HG03432 (cell line): ENCODE measurements around the gene HTATIP2.
"Not testable (repeated sequence)": the region's sequence is repeated elsewhere in the genome, so short reads cannot be mapped to it uniquely, and the experiment has no call there.

Experiments used
- ATAC-seq: cut with Tn5 transposase; IDR thresholded peaks from one replicate; pipeline ENCODE4 v1.9.1; 2021; ENCODE audit warnings: mild to moderate bottlenecking, moderate library complexity; ENCODE audit not compliant: unreplicated experiment

Gene HTATIP2

GRCh38 chr11:20369826-20370225, 6.3 kb downstream of the HTATIP2 start:
- no peak for ATAC-seq

- ATAC-seq = no peak
These were observed 8.6 kb downstream of the HTATIP2 start for GRCh38 chr11:20372081-20372626.

GRCh38 chr11:20373147-20373546, 9.6 kb downstream of the HTATIP2 start:
- ATAC-seq = no peak

- ATAC-seq = no peak
These were observed 10.2 kb downstream of the HTATIP2 start for GRCh38 chr11:20373568-20374209.

GRCh38 chr11:20374741-20375300, 11.3 kb downstream of the HTATIP2 start:
- ATAC-seq = no peak

GRCh38 chr11:20376162-20376730, 12.7 kb downstream of the HTATIP2 start:
- no peak for ATAC-seq

GRCh38 chr11:20385996-20386395, 22.5 kb downstream of the HTATIP2 start:
- ATAC-seq = not testable (repeated sequence)

GRCh38 chr11:20387261-20388095, 24.0 kb downstream of the HTATIP2 start, which contains the start of gene PRMT3:
Gene PRMT3 (plus strand): TSS chr11:20387716. CDS start chr11:20387747, 31 bp downstream.
- ATAC-seq = peak; percentile 89

GRCh38 chr11:20388096-20389055, 24.9 kb downstream of the HTATIP2 start:
- ATAC-seq = peak; percentile 16

- peak; percentile 92 for ATAC-seq
These were observed 33.8 kb downstream of the HTATIP2 start for GRCh38 chr11:20397281-20397680.

- ATAC-seq = no peak
These were observed 36.0 kb downstream of the HTATIP2 start for GRCh38 chr11:20399498-20399897.

- ATAC-seq = no peak
These were observed 39.5 kb downstream of the HTATIP2 start for GRCh38 chr11:20403059-20403458.

GRCh38 chr11:20406484-20406883, 43.0 kb downstream of the HTATIP2 start:
- ATAC-seq = no peak

GRCh38 chr11:20407344-20407743, 43.8 kb downstream of the HTATIP2 start:
- ATAC-seq = no peak

GRCh38 chr11:20415432-20415831, 51.9 kb downstream of the HTATIP2 start:
- ATAC-seq = no peak

GRCh38 chr11:20417771-20418170, 54.3 kb downstream of the HTATIP2 start:
- no peak for ATAC-seq

GRCh38 chr11:20421946-20422345, 58.4 kb downstream of the HTATIP2 start:
- ATAC-seq = no peak

GRCh38 chr11:20429216-20429615, 65.7 kb downstream of the HTATIP2 start:
- no peak for ATAC-seq
